ENCODE results near the gene EME2. TPM values are rescaled to one million over a fixed set of nuclear protein-coding genes. Genes with fewer than 3 reads are reported as not detected.

The EME2 gene
- total RNA-seq, 1 donor from 2014 or later, result 41.5 TPM

GRCh38 chr16:1817276-1817589, 44.6 kb downstream of the EME2 start:
- Mint-ChIP-seq H3K36me3 (peaks cover 14% of the 10 kb centered on the region), H3K4me1 (no peaks in the 10 kb centered on the region), H3K4me3 (no peak overlapping the region), H3K27me3 (ENCODE audit: low read depth) (no peaks in the 10 kb centered on the region), H3K9me3 (no peaks in the 10 kb centered on the region), H3K27ac (no peak overlapping the region)
- no peak for DNase-seq (ENCODE audit: low spot score in 2 of 2, unreplicated experiment in 2 of 2)
- TF ChIP-seq CTCF (IDR thresholded peaks at IDR 0.05; ENCODE audit: unreplicated experiment), result no peak

GRCh38 chr16:1817716-1818115, 45.1 kb downstream of the EME2 start:
- Mint-ChIP-seq H3K4me3 (no peak overlapping the region), H3K27ac (no peak overlapping the region), H3K4me1 (no peaks in the 10 kb centered on the region), H3K36me3 (peaks cover 14% of the 10 kb centered on the region), H3K9me3 (no peaks in the 10 kb centered on the region), H3K27me3 (ENCODE audit: low read depth) (no peaks in the 10 kb centered on the region)
- TF ChIP-seq CTCF (IDR thresholded peaks at IDR 0.05; ENCODE audit: unreplicated experiment), result no peak
- no peak for DNase-seq (ENCODE audit: low spot score in 2 of 2, unreplicated experiment in 2 of 2)

GRCh38 chr16:1818204-1818872, 45.7 kb downstream of the EME2 start:
- Mint-ChIP-seq H3K36me3 (peaks cover 14% of the 10 kb centered on the region), H3K27me3 (ENCODE audit: low read depth) (no peaks in the 10 kb centered on the region), H3K27ac (no peak overlapping the region), H3K4me3 (no peak overlapping the region), H3K9me3 (no peaks in the 10 kb centered on the region), H3K4me1 (no peaks in the 10 kb centered on the region)
- no peak for DNase-seq (ENCODE audit: low spot score in 2 of 2, unreplicated experiment in 2 of 2)
- TF ChIP-seq CTCF (IDR thresholded peaks at IDR 0.05; ENCODE audit: unreplicated experiment), result no peak

GRCh38 chr16:1818873-1819525, 46.4 kb downstream of the EME2 start:
- Mint-ChIP-seq H3K36me3 (peaks cover 9% of the 10 kb centered on the region), H3K27me3 (ENCODE audit: low read depth) (no peaks in the 10 kb centered on the region), H3K4me1 (no peaks in the 10 kb centered on the region), H3K9me3 (no peaks in the 10 kb centered on the region), H3K4me3 (no peak overlapping the region), H3K27ac (no peak overlapping the region)
- DNase-seq (ENCODE audit: low spot score in 2 of 2, unreplicated experiment in 2 of 2), result no peak
- no peak for TF ChIP-seq CTCF (IDR thresholded peaks at IDR 0.05; ENCODE audit: unreplicated experiment)

- Mint-ChIP-seq H3K27ac (no peak overlapping the region), H3K27me3 (ENCODE audit: low read depth) (no peaks in the 10 kb centered on the region), H3K9me3 (no peaks in the 10 kb centered on the region), H3K4me3 (no peak overlapping the region), H3K4me1 (no peaks in the 10 kb centered on the region), H3K36me3 (peaks cover 9% of the 10 kb centered on the region)
- DNase-seq (ENCODE audit: low spot score in 2 of 2, unreplicated experiment in 2 of 2), result no peak
- no peak for TF ChIP-seq CTCF (IDR thresholded peaks at IDR 0.05; ENCODE audit: unreplicated experiment)
Observed at GRCh38 chr16:1819611-1820010, 47.0 kb downstream of the EME2 start.

All from mesothelial cell of epicardium (in vitro differentiated cells).